Measurements from ENCODE around the gene HEATR3. TPM values are rescaled to one million over a fixed set of nuclear protein-coding genes. Genes with fewer than 3 reads are reported as not detected.

The HEATR3 gene
- total and polyA plus RNA-seq, 2 of the 13 experiments (the other 11 are each of a cell fraction or from before 2014, with no cell fraction given) = 22.4 to 52.4 TPM

DNA sequence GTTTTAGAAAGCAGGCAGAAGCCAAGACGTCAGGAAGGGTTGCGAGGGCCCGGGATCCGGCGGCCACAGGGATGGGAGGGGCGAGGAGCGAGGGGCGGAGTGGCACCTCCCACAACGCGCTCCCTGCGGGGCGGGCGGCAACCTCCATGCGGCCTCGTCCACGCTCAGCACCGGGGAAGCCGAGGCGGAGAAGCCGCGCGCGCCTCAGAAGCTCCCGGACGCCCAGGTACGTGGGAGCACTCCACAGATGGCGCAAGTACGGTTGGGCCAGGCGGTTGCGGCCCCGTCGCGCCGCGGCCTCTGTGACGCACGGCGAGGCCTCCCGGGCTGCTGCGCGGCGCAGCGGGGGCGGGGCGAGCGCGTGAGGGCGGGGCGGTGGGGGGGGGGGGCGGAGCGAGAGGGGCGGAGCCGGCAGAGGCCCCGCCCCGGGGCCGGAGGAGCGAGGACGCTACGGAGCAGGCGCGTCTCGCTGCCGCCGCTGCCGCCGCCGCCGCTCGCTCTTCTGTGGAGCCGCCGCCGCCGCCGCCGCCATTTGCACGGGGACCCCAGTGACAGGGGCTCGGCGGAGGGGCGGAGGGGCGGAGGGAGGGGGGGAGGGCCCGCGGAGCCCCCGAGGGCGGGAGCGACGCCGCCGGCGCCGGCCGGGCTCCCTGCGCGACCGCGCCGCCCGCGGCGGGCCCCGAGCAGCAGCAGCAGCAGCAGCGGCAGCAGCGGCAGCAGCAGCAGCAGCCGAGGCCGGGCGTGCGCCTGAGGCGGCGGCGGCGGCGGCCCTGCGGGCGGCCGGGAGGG, 87.2 kb downstream of the HEATR3 start, which contains the start of gene TENT4B (continued):
- TF ChIP-seq GPN1 (CRISPR knock-in tag; IDR thresholded peaks at IDR 0.05; ENCODE audit: borderline replicate concordance) (peak; percentile 43; the same call in 1 of the 2 replicates), ZNF878 (CRISPR knock-in tag; IDR thresholded peaks at IDR 0.05) (no peak), ZBTB7A (CRISPR knock-in tag; IDR thresholded peaks at IDR 0.05) (peak; percentile 72; the same call in 1 of the 2 replicates), ARNT2 (CRISPR knock-in tag; IDR thresholded peaks at IDR 0.05; ENCODE audit: low read depth) (peak; percentile 96), SUZ12 (IDR thresholded peaks at IDR 0.05; ENCODE audit: low read depth, low read length) (no peak), ZNF558 (CRISPR knock-in tag; IDR thresholded peaks at IDR 0.05; ENCODE audit: borderline replicate concordance) (peak; percentile 86; the same call in 1 of the 2 replicates), ZNF883 (CRISPR knock-in tag; IDR thresholded peaks at IDR 0.05; ENCODE audit: not compliant biosample characterization) (peak; percentile 96), ZNF644 (CRISPR knock-in tag; IDR thresholded peaks at IDR 0.05; ENCODE audit: low read depth) (no peak), ZFP41 (CRISPR knock-in tag; IDR thresholded peaks at IDR 0.05; ENCODE audit: borderline replicate concordance) (no peak), ZNF432 (CRISPR knock-in tag; IDR thresholded peaks at IDR 0.05; ENCODE audit: borderline replicate concordance) (no peak), SMC3 (IDR thresholded peaks at IDR 0.05; ENCODE audit: low read length) (no peak), ELF3 (CRISPR knock-in tag; IDR thresholded peaks at IDR 0.05) (no peak), PTBP1 (IDR thresholded peaks at IDR 0.05; ENCODE audit: low read depth, low read length, poor library complexity, severe bottlenecking) (no peak), ZNF552 (CRISPR knock-in tag; IDR thresholded peaks at IDR 0.05; ENCODE audit: borderline replicate concordance) (0 out of 2 replicates have a peak, but pooled peaks have one; percentile 68), MED13 (CRISPR knock-in tag; IDR thresholded peaks at IDR 0.05) (no peak), TOPORS (CRISPR knock-in tag; IDR thresholded peaks at IDR 0.05) (0 out of 2 replicates have a peak, but pooled peaks have one; percentile 26), HMG20B (CRISPR knock-in tag; conservative IDR thresholded peaks at IDR 0.05) (no peak), E2F1 (CRISPR knock-in tag; IDR thresholded peaks at IDR 0.05) (no peak), IRF9 (CRISPR knock-in tag; IDR thresholded peaks at IDR 0.05; ENCODE audit: borderline replicate concordance) (peak; percentile 96), ZNF446 (CRISPR knock-in tag; IDR thresholded peaks at IDR 0.05) (peak; percentile 90; the same call in 1 of the 2 replicates)
- TF ChIP-seq, protein P1, sequence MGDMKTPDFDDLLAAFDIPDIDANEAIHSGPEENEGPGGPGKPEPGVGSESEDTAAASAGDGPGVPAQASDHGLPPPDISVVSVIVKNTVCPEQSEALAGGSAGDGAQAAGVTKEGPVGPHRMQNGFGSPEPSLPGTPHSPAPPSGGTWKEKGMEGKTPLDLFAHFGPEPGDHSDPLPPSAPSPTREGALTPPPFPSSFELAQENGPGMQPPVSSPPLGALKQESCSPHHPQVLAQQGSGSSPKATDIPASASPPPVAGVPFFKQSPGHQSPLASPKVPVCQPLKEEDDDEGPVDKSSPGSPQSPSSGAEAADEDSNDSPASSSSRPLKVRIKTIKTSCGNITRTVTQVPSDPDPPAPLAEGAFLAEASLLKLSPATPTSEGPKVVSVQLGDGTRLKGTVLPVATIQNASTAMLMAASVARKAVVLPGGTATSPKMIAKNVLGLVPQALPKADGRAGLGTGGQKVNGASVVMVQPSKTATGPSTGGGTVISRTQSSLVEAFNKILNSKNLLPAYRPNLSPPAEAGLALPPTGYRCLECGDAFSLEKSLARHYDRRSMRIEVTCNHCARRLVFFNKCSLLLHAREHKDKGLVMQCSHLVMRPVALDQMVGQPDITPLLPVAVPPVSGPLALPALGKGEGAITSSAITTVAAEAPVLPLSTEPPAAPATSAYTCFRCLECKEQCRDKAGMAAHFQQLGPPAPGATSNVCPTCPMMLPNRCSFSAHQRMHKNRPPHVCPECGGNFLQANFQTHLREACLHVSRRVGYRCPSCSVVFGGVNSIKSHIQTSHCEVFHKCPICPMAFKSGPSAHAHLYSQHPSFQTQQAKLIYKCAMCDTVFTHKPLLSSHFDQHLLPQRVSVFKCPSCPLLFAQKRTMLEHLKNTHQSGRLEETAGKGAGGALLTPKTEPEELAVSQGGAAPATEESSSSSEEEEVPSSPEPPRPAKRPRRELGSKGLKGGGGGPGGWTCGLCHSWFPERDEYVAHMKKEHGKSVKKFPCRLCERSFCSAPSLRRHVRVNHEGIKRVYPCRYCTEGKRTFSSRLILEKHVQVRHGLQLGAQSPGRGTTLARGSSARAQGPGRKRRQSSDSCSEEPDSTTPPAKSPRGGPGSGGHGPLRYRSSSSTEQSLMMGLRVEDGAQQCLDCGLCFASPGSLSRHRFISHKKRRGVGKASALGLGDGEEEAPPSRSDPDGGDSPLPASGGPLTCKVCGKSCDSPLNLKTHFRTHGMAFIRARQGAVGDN (CRISPR knock-in tag; IDR thresholded peaks at IDR 0.05) = peak; percentile 88
- TF ChIP-seq, protein P2, sequence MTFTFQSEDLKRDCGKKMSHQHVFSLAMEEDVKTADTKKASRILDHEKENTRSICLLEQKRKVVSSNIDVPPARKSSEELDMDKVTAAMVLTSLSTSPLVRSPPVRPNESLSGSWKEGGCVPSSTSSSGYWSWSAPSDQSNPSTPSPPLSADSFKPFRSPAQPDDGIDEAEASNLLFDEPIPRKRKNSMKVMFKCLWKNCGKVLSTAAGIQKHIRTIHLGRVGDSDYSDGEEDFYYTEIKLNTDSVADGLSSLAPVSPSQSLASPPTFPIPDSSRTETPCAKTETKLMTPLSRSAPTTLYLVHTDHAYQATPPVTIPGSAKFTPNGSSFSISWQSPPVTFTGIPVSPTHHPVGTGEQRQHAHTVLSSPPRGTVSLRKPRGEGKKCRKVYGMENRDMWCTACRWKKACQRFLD (CRISPR knock-in tag; IDR thresholded peaks at IDR 0.05; ENCODE audit: borderline replicate concordance) = no peak

Data from HepG2 (cell line).